HS-27A (cell line): ENCODE data around the gene RAB11FIP4.

Experiments used
- DNase-seq: peaks from one replicate; pipeline ENCODE4 v3.0.0-alpha.2; 2012; ENCODE audit warnings: low read depth, missing footprints

Gene RAB11FIP4

DNA sequence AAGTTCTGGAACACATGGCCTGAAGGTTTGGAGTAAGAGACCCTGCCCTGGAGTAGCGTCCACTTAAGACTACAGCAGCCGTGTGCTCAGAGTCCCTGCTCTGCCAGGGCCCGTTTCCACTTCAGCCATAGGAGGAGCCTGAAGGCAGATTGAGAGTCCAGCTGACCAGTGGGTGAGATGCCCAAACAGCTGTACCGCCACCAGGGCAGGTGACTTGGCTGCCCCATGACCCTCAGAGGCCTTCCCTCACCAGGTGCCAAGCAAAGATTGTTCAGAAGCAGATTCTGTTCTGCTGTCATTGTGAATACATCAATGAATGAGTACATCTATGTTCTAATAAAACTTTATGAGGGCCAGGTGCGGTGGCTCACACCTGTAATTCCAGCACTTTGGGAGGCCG, 178.8 kb downstream of the RAB11FIP4 start:
- no peak for DNase-seq

DNA sequence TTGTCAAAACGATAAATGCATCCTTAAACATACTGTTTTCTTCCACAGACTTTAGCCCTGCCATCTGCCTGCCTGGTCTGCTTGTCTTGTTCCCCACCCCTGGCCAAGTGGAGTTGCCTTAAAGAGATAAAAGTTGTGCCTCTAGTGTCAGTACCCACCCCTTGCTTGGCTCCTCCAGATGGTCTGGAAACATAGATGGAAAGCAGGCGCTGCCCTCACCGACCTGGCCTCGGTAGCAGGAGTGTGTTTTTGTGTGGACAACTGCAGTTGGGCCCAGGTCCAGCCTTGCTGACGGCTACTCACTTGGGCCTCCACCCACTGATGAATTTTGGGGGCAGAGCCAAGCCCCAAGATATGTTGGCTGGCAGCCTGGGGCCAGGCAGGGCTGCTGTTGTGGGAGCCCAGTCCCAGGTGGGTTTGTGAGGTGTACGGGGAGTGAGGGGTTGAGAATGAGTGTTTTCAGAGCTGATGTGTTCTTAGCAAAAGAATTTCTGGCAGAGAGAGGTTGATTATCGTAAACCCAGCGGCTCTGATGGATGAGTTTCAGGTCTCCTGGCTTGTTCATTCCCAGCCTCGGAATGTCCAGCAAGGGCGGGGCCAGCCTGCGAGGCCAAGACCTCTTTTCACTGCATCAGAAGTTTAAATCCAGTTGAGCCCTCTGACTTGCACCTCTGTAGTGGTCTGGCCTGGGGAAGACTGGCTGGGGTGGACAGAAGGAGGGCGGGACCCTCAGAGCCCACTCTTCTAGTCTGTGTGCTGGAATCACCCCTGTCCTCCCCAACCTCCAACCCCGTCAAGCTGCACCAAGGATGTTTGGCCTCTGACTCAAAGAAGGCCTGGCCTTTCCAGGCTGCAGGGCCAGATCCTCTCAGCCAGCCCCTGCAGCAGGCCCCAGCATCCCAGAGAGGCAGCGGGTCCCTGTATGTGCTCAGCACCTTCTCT, 179.7 kb downstream of the RAB11FIP4 start:
- no peak for DNase-seq

DNA sequence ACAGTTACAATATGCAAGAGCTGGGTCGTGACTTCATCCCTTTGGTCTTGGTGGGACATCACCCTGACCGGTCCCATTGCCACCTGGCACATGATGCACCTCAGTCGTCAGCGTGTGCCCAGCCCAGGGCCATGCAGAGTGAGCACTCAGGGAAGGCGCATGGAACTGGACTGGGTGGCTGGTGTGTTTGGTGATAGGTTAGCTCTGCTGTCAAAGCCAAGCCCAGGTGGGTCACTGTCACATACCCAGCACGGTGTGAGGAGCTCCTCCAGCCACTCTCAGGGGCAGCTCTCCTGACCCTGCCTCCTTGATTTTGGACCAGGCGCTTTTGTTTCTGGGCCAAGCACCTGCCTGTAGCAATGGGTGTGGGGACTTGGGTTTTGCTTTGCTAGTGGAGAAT, 180.9 kb downstream of the RAB11FIP4 start:
- no peak for DNase-seq

DNA sequence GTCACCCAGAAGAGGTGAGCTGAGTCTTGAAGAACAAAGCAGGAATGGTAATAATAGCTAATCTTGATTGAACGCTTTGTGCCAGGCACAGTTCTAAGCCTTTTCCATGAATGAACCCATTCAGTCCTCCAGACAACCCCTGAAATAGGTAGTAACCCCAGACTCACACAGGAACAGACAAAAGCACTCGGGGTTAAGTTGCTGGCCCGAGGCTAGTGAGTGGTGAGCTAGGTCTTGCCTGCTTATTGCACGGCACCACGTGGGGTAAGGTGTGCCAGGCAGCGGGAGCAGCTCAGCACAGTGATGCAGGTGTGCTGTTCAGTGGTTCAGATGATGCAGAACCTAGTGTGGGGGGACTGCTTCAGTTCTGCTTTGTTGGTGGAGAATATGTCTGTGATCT, 181.6 kb downstream of the RAB11FIP4 start:
- DNase-seq, result no peak

DNA sequence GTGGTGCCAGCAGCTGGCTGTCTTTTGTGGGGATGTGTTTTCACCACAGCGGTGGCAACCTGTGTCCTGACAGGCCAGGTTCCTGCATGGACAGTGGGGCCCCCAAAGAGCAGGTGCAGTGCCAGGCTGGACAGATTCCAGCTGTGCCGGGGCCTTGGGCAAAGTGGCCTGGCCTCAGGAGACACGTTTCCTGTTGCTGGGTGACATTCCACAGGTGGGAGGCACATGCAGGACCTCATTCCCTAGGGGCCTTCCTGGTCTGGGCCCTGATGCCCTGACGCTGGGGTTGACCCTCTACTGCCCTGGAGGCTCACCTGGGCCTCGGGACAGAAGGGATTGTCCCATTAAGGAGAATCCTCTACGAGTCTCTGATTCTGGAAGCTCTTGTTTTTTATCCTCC, 182.4 kb downstream of the RAB11FIP4 start:
- no peak for DNase-seq

DNA sequence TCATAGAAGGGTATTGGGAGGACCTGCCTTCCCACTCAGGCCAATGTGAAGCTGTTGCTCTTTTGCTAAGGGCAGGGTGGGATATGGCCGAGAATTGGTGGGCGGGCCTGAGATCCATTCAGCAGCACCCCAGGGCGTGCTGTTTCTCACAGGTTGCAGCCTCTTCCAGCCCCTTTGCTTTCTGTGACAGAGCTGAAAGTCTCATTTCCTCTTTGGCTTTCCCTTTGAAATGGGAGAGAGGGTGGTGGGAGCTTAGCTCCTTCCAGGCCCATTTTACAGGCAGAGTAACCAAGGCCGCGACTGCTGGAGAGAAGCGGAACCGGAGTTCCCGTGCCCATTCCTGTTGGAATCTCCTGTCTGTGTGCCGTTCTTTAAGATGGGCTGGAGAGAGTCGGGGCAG, 183.0 kb downstream of the RAB11FIP4 start:
- no peak for DNase-seq

DNA sequence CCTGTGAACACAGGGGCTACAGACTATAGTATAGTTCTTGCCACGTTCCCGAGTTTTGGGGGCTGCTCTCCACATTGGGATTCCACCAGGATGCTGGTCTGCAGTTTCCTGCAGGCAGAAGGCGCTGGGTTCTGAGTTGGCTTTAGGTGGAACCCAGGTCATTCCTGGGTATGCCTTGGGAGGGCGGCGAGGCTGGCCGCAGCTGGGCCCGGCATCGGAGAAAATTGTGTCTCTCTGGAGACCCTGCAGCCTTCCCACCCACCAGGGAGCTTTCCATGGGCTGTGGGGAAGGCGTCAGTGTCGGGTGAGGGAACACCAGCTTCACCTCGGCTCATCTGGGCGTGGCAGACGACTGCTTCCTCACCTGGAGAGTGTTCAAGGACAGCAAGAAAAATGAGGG, 183.6 kb downstream of the RAB11FIP4 start:
- no peak for DNase-seq

DNA sequence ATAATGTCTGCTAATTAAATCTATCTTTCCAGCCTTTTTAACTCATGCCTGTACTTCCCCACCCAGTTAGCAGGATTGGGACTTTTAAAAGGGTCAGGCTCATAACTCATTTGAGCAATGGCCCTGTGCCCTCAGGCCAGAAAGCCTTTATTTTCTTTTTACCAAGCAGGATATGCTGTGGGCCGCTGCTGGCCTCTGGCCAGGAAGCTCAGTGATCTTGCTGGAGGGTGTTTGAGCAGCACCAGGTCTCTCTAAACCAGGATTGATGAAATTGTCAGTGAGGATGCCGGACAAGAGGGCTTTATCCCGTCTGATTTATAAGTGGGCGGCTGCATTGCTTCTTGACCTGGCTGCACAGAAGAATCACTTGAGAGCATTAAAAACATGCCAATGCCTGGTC, 187.8 kb downstream of the RAB11FIP4 start:
- no peak for DNase-seq

DNA sequence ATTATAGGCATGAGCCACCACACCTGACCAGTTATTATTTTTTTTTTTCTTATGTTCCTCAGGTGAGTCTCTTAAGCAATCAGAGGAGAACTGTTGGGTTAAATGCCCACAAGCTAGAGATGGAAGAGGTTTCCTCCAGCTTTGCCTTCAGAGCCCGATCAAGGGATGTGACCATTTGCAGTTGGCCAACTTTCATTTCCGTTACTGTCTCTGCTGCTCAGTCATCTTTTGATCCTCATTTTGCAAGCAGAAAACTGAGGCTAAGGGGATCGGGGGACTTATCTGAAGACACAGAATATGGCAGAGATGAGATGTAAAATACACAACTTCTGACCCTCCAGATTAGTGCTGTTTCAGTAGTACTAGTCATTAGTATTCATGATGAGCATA, 188.8 kb downstream of the RAB11FIP4 start:
- DNase-seq, result no peak

DNA sequence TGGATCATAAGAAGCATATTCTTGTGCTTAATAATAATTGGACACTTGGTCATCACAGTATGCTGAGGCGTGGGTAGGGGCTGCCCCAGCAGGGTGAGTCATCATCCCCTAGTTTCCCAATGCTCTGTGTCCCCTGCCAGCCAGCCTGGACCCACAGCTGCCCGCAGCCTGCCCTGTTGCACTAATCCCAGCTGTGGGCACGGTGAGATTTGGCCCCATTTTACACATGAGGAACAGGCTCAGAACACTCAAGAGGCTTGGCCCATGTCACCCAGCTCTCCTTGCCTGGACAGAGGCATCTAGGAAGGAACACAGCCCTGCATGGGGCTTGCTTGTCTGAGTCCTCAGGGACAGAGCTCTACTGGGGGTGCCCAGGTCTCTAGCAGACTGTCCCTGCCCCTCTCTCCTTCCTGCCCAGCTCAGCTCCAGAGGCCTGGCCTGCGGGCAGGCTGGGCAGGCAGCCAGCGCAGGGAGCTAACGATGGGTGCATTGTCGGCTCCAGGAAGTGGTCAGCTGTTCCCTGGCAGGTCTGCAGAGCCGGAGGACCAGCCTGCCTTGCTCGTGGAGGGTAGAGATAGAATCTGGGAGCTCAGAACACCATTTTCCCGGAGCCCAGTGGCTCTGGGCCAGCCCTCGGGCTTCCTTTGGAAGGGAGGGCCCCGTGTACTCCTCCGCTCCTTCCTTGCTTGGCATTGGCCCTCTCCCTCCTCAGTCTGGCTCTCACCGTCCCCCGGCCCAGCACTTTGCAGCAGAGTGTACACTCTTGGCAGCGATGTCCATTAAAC, 189.4 kb downstream of the RAB11FIP4 start:
- DNase-seq, result no peak

DNA sequence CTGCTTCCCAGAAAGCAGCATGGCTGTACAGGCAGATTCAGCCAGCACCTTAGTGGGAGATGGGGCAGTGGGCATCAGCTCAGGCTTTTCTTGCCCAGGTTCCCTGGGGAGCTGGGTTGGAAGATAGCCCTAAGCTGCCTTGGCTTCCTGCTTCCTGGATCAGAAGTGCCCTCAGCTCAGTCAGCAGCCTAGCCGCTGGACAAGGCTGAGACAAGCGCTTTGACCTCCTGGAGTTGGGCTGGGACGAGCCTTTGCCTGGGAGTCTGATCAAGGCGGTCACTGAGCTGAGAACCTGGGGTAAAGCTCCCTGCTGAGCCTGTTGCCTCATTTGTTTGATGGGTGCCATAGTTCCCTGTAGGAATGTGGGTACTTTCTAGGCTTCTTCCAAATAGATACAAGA, 190.0 kb downstream of the RAB11FIP4 start:
- DNase-seq, result no peak

DNA sequence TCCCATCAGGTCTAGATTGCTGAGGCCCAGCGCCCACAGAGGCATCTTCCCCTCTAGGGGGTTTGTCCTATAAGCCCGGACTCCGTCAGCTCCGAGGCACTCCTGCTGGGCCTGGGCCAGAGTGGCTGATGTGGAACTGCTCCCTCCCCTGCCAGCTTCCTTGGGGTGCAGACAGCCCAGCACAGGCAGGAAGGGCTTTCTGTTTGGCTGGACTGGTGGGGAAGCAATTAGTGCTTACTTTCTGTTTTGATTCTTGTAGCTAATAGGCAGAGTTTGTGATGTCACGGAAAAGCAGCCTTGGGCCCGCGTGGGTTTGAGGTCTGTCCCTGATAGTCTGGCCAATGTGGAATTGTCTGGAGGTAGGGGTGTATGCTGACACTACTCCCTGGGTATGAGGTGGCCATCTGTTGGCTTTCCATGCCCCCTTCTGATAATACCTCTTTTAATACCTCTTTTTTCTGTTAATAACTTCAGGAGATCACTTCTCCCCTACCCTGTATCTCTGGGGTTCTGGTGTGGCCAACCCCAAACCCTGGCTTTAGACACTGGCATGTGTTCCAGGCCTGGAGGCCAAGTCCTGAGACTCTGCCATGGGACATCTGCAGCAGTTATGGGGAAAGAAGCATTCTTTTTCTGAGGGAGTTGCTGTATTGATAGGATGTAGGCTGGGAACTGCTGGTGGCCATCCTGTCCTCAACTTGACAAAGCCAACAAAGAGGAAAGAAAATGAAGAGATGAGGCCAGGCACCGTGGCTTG, 190.9 kb downstream of the RAB11FIP4 start:
- no peak for DNase-seq

DNA sequence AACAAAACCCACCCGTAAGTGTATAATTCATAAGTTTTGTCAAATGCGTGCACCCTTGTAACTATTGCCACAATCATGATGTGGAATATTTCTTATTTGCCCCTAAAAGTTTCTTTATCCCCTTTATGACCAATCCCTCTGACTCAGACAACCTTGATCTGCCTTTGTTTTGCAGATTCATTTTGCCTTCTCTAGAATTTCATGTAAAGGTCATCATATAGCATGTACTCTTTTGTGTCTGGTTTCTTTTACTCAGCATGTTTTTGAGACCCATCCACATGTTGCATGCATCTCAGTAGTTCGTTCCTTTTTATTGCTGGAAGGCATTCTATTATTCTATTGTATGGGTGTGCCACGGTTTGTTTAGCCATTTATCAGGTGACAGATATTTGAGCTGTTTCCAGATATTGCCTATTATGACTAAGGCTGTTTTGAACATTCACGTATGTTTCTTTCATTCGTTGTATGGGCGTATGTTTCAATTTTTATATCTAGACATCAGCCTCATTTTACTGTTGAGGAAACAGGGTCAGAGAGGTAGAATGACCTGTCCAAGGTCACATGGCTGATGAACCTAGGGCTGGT, 192.4 kb downstream of the RAB11FIP4 start:
- no peak for DNase-seq

DNA sequence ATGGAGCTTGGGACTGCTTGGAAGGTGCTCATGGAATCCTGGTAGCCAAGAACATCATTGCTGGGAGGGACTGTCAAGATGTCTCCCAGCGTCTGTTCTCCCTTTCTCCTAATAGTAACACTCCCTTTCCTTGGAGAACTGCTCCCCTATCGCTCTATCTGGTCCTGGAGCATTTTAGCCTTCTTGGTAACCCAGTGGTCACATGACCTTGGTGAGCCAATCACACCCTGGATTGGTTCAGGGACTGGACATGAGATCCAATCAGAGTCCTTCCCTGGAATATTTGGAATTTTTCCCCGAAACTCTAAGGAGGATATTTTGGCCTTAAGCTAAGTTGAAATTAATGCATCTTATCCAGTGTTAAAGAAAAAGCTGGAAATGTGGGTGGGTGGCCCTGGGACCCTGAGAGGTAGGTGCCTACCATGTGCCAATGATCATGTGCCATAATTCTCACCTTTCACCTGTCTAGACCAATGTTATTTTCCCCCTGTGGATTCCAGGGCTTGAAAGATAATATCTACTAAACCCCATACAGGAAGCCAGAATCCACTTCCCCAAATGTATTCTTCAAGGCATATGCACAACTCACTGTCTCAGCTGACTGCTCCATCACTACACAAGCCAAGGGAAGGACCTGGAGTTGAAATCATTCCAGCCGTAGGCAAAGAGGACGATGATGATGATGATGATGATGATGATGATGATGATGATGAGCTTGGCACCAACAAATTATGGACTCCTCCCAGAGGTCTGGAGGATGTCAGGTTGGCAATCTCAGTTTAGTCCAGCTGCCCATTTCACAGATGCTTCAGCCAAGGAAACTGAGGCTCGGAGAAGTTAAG, 193.2 kb downstream of the RAB11FIP4 start:
- DNase-seq, result no peak

DNA sequence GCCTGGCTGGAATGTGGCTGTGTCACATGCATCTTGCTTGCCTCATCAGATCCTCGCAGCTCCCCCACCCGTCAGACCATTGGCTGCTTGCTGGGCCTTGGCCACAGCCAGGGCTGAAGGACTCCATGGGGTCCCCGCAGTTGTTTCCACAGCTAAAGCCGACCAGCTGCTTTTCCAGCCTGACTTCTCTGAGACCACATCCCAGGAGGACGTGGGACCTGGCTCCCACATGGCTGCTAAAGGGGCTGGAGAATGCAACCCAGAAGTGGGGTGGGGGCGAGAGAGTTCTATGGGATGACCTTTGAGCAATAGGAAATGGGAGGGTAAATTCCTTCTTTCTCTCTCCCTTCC, 193.8 kb downstream of the RAB11FIP4 start:
- DNase-seq, result no peak

DNA sequence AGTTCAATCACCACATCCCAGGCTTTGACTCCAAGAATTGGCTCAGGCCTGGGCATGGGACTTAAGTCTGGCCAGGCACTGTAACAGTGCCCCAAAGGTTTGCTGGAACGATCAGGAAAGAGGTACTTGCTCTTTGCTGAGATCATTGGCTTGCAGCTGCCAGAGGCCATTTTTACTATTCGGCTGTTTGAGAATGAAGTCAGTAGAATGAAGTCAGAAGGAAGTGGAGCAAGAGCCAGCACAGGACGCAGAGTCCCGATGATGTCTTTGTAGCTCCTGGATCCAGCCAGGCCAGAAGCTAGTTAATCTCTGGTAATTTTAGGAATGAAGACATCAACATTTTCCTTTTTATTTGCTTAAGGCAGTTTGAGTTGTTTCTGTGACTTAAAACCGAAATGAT, 195.5 kb downstream of the RAB11FIP4 start:
- no peak for DNase-seq

DNA sequence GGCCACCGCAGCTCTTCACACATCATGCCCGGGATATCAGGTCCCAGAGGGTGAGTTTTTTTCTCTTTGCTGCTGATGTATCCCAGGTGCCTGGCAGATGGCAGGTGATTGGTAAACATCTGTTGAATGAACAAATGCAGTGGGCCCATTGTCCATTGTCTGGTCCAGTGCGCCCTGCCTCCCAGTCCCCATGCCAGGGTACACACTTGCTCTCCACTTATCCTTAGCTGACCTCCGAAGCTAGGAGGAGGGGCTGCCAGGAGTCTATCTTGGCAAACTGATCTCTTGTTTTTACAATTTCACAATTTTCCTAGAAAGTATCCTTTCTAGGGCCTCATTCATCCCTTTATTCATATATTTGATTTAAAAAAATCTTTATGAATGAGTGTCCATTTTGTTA, 196.0 kb downstream of the RAB11FIP4 start:
- no peak for DNase-seq
